Measurements from ENCODE around the gene NPAS3. TPM values are rescaled to one million over a fixed set of nuclear protein-coding genes. Genes with fewer than 3 reads are reported as not detected.

NPAS3 gene
- total and polyA plus RNA-seq, 2 donors (not counting 3 experiments of a cell fraction or from before 2014, with no cell fraction given), result 0.10 to 0.13 TPM

DNA sequence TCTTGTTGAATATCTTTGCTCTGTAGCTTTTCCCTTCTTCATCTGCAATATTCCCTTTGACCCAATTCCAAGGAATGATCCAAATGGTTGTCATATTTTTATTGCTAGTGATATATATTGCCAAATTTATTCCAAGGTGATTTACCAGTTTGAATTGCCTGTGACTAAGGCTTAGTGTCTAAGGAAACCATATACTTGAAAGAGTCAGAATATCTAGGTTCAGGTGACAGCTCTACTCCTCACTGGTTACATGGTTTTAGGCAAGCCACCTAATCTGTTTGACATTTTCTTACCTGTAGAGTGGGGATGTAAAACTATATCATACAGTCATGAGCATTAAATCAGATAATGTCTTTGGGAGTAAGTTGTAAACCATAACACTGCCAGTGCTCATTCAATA, 473.8 kb downstream of the NPAS3 start:
- Histone ChIP-seq H3K27me3 (ENCODE audit: control insufficient read depth in 2 of 2, insufficient read depth in 2 of 2, low read length in 2 of 2) (no peaks in the 10 kb centered on the region), H3K36me3 (ENCODE audit: control insufficient read depth in 2 of 2, extremely low read depth in 1 of 2, insufficient read depth in 2 of 2, low read length in 2 of 2) (no peaks in the 10 kb centered on the region), H2AFZ (ENCODE audit: low read depth, low read length) (no peak overlapping the region), H3K4me2 (ENCODE audit: insufficient read depth, low read length) (no peak overlapping the region), H3K4me3 (replicated peaks in 1 of 3; ENCODE audit: insufficient read depth in 1 of 3, low read depth in 1 of 3, low read length in 3 of 3) (no peak overlapping the region), H3K4me1 (ENCODE audit: control insufficient read depth, extremely low read depth, insufficient read depth, low read length) (peaks cover 20% of the 10 kb centered on the region), H3K27ac (ENCODE audit: insufficient read depth, low read depth, low read length) (no peak overlapping the region), H4K20me1 (replicated peaks; ENCODE audit: control insufficient read depth, extremely low read depth, insufficient read depth, low read length) (no peaks in the 10 kb centered on the region), H3K9ac (replicated peaks; ENCODE audit: extremely low read depth, insufficient read depth, low read length) (no peak overlapping the region), H3K9me3 (replicated peaks; ENCODE audit: control insufficient read depth, insufficient read depth, low read length) (no peaks in the 10 kb centered on the region), H3K79me2 (ENCODE audit: control insufficient read depth, insufficient read depth, low read length) (no peaks in the 10 kb centered on the region), H3K9me1 (replicated peaks; ENCODE audit: control insufficient read depth, extremely low read depth, insufficient read depth, low read length) (no peaks in the 10 kb centered on the region)
- no peak for FAIRE-seq
- dilution Hi-C loops (cut with MboI; ENCODE audit: extremely low pct_ligation_motif_present, low sequenced_read_pairs) (no loop called here), intact Hi-C loops (cut with micrococcal nuclease) (no loop called here)
- BruUV-seq (replicated peaks), result no TSS peak
- peak; percentile 3 for DNase-seq (ENCODE audit: low read depth, low spot score)
- ChIA-PET CTCF (interaction anchor here (1.1 to 1.6 kb wide), 2 partner anchors 17 to 151 kb away, joined by 3 to 4 read pairs; no protein-coding TSS in a partner anchor), POLR2A (no interaction called here)
- TF ChIP-seq POLR2A (IDR thresholded peaks at IDR 0.05; ENCODE audit: low read depth, low read length), result no peak
- TF ChIP-seq JUN (IDR thresholded peaks at IDR 0.05; ENCODE audit: borderline replicate concordance, insufficient read depth, insufficient read length, low read depth), result no peak
- TF ChIP-seq POLR2AphosphoS5 (IDR thresholded peaks at IDR 0.05; ENCODE audit: insufficient read depth, low read depth, low read length), result no peak
- no peak for TF ChIP-seq GATA2 (IDR thresholded peaks at IDR 0.05; ENCODE audit: insufficient read depth, insufficient read length, low read depth, low read length)

DNA sequence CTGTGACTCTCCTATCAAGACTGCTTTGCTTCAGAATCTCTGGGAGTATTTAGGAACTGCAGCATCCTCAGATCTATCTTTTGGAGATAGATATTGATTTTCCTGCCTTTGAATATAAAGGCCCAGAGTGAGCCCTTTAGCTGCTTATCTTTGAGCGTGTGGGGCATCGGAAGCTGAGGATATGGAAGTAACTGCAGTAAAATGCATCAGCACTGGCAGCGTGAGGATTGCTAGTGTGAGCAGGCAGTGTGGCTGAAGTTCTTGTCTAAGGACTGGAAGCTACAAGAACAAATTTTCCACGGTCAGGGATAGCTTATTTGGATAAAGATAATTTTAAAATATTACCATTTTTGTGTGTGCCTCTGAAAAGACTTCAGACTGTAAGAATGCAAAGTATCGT, 474.7 kb downstream of the NPAS3 start:
- Histone ChIP-seq H3K4me3 (replicated peaks in 1 of 3; ENCODE audit: insufficient read depth in 1 of 3, low read depth in 1 of 3, low read length in 3 of 3) (no peak overlapping the region), H3K4me2 (ENCODE audit: insufficient read depth, low read length) (no peak overlapping the region), H3K36me3 (ENCODE audit: control insufficient read depth in 2 of 2, extremely low read depth in 1 of 2, insufficient read depth in 2 of 2, low read length in 2 of 2) (no peaks in the 10 kb centered on the region), H3K9ac (replicated peaks; ENCODE audit: extremely low read depth, insufficient read depth, low read length) (no peak overlapping the region), H2AFZ (ENCODE audit: low read depth, low read length) (peak overlapping the region; percentile 60), H3K27ac (ENCODE audit: insufficient read depth, low read depth, low read length) (no peak overlapping the region), H3K27me3 (ENCODE audit: control insufficient read depth in 2 of 2, insufficient read depth in 2 of 2, low read length in 2 of 2) (no peaks in the 10 kb centered on the region), H4K20me1 (replicated peaks; ENCODE audit: control insufficient read depth, extremely low read depth, insufficient read depth, low read length) (no peaks in the 10 kb centered on the region), H3K79me2 (ENCODE audit: control insufficient read depth, insufficient read depth, low read length) (no peaks in the 10 kb centered on the region), H3K4me1 (ENCODE audit: control insufficient read depth, extremely low read depth, insufficient read depth, low read length) (peaks cover 20% of the 10 kb centered on the region), H3K9me3 (replicated peaks; ENCODE audit: control insufficient read depth, insufficient read depth, low read length) (no peaks in the 10 kb centered on the region), H3K9me1 (replicated peaks; ENCODE audit: control insufficient read depth, extremely low read depth, insufficient read depth, low read length) (no peaks in the 10 kb centered on the region)
- ChIA-PET CTCF (interaction anchor here (0.8 to 1.6 kb wide), 4 partner anchors 12 to 379 kb away, joined by 3 to 7 read pairs (median 4); no protein-coding TSS in a partner anchor), POLR2A (no interaction called here)
- intact Hi-C loops (cut with micrococcal nuclease), result no loop called here
- FAIRE-seq, result no peak
- no TSS peak for BruUV-seq (replicated peaks)
- DNase-seq (ENCODE audit: low read depth, low spot score), result no peak
- TF ChIP-seq POLR2A (IDR thresholded peaks at IDR 0.05; ENCODE audit: low read depth, low read length) (no peak), GATA2 (IDR thresholded peaks at IDR 0.05; ENCODE audit: insufficient read depth, insufficient read length, low read depth, low read length) (no peak), JUN (IDR thresholded peaks at IDR 0.05; ENCODE audit: borderline replicate concordance, insufficient read depth, insufficient read length, low read depth) (no peak), MYC (IDR thresholded peaks at IDR 0.05; ENCODE audit: low read depth, low read length) (no peak), POLR2AphosphoS5 (IDR thresholded peaks at IDR 0.05; ENCODE audit: insufficient read depth, low read depth, low read length) (no peak), EZH2 (IDR thresholded peaks at IDR 0.05; ENCODE audit: borderline replicate concordance, low read depth, low read length, severe bottlenecking) (no peak), FOS (IDR thresholded peaks at IDR 0.05; ENCODE audit: borderline replicate concordance, insufficient read depth, low read length) (no peak)
- TF ChIP-seq, protein P1, sequence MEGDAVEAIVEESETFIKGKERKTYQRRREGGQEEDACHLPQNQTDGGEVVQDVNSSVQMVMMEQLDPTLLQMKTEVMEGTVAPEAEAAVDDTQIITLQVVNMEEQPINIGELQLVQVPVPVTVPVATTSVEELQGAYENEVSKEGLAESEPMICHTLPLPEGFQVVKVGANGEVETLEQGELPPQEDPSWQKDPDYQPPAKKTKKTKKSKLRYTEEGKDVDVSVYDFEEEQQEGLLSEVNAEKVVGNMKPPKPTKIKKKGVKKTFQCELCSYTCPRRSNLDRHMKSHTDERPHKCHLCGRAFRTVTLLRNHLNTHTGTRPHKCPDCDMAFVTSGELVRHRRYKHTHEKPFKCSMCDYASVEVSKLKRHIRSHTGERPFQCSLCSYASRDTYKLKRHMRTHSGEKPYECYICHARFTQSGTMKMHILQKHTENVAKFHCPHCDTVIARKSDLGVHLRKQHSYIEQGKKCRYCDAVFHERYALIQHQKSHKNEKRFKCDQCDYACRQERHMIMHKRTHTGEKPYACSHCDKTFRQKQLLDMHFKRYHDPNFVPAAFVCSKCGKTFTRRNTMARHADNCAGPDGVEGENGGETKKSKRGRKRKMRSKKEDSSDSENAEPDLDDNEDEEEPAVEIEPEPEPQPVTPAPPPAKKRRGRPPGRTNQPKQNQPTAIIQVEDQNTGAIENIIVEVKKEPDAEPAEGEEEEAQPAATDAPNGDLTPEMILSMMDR (IDR thresholded peaks at IDR 0.05; ENCODE audit: extremely low read depth in 1 of 2, insufficient read depth in 1 of 2, low read depth in 1 of 2, low read length in 2 of 2), result no peak
- TF ChIP-seq, protein P2, sequence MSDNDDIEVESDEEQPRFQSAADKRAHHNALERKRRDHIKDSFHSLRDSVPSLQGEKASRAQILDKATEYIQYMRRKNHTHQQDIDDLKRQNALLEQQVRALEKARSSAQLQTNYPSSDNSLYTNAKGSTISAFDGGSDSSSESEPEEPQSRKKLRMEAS (IDR thresholded peaks at IDR 0.05; ENCODE audit: insufficient read depth, insufficient read length), result no peak
- dilution Hi-C loops (cut with MboI; ENCODE audit: extremely low pct_ligation_motif_present, low sequenced_read_pairs), result no loop called here

Data from endothelial cell of umbilical vein (primary cell).